ENCODE measurements around the gene ARSI.

DNA sequence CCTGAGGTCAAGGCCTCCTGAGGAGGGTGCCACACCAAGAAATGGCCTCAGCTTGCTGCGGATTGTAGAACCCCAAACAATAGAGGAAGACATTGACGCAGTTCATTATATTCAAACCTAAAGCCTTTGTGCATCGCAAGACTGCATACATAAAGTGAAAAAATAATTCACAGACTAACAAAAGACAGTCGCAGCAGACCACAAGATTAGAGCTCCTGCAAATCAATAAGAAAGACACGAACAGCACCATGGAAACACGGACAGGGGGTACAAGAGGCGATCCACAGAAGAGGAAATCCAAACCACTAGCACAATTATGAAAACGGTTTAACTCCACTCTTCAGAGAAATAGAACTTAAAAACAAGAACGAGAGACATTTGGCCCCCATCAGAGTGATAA is 44.7 kb upstream of the ARSI start:
- TF ChIP-seq EZH2 (IDR thresholded peaks at IDR 0.05; ENCODE audit: borderline replicate concordance, low read depth, low read length, severe bottlenecking) (no peak), CTCF (IDR thresholded peaks at IDR 0.05; ENCODE audit: extremely low read depth in 1 of 2, insufficient read depth in 1 of 2, low read depth in 1 of 2, low read length in 2 of 2) (no peak), MYC (IDR thresholded peaks at IDR 0.05; ENCODE audit: low read depth, low read length) (no peak), POLR2AphosphoS5 (IDR thresholded peaks at IDR 0.05; ENCODE audit: insufficient read depth, low read depth, low read length) (no peak), POLR2A (IDR thresholded peaks at IDR 0.05; ENCODE audit: low read depth, low read length) (no peak), GATA2 (IDR thresholded peaks at IDR 0.05; ENCODE audit: insufficient read depth, insufficient read length, low read depth, low read length) (no peak), MAX (IDR thresholded peaks at IDR 0.05; ENCODE audit: insufficient read depth, insufficient read length) (no peak), JUN (IDR thresholded peaks at IDR 0.05; ENCODE audit: borderline replicate concordance, insufficient read depth, insufficient read length, low read depth) (no peak)

Data from endothelial cell of umbilical vein (primary cell).